Upper lobe of left lung (tissue), 6 donors: Measurements from ENCODE around the gene PAPSS1. TPM values are rescaled to one million over a fixed set of nuclear protein-coding genes. Genes with fewer than 3 reads are reported as not detected.

Experiments used
- ATAC-seq, 2 donors: fragments of 200-7000 bp; cut with Tn5 transposase; one replicate each; pipeline ENCODE4 v1.9.1; 2022; ENCODE audit warnings: mild to moderate bottlenecking in 2 of 2, moderate library complexity in 2 of 2; ENCODE audit not compliant: low FRiP score in 2 of 2
- DNase-seq, 2 donors: peaks; one replicate each; pipeline ENCODE4 v3.0.0-alpha.2; 2019 to 2020
- H3K27ac ChIP-seq, 4 donors: fragments of 200-600 bp; sonication (generic); one replicate each; pipeline ENCODE4 v1.5.1; 2016 to 2019
- H3K27me3 ChIP-seq, 4 donors: fragments of 200-600 bp; sonication (generic); one replicate each; pipeline ENCODE4 v1.5.1; 2017 to 2019
- H3K36me3 ChIP-seq, 4 donors: fragments of 200-600 bp; sonication (generic); one replicate each; pipeline ENCODE4 v1.5.1; 2016 to 2019
- H3K4me1 ChIP-seq, 4 donors: fragments of 200-600 bp; sonication (generic); one replicate each; pipeline ENCODE4 v1.5.1; 2018 to 2019
- H3K4me3 ChIP-seq, 4 donors: fragments of 200-600 bp; sonication (generic); one replicate each; pipeline ENCODE4 v1.5.1; 2017 to 2019; ENCODE audit warnings: mild to moderate bottlenecking in 2 of 4, moderate library complexity in 1 of 4
- H3K9me3 ChIP-seq, 4 donors: fragments of 200-600 bp; sonication (generic); one replicate each; pipeline ENCODE4 v1.5.1; 2018 to 2019
- EP300 ChIP-seq, 4 donors: sonication (generic); formaldehyde crosslinking; IDR thresholded peaks; one replicate each; pipeline ENCODE4 v1.5.1; 2017; ENCODE audit warnings: antibody characterized with exemption in 4 of 4, control low read depth in 2 of 4
- POLR2A ChIP-seq, 4 donors: fragments of 450-650 bp; IDR thresholded peaks; one replicate each; pipeline ENCODE4 v1.5.1; 2016 to 2017; ENCODE audit warnings: antibody characterized with exemption in 4 of 4, mild to moderate bottlenecking in 2 of 4
- POLR2AphosphoS5 ChIP-seq, 2 donors: sonication (generic); formaldehyde crosslinking; IDR thresholded peaks; one replicate each; pipeline ENCODE4 v1.5.1; 2017; ENCODE audit warnings: antibody characterized with exemption in 2 of 2
- WGBS, 2 donors: methylation state at CpG; one replicate each; pipeline ENCODE4 v1.1.5; 2017 to 2018; 5-methylcytosine and 5-hydroxymethylcytosine counted together
- total RNA-seq, 6 donors: library from RNA; depleted of rRNA in 4 of 6; stranded (reverse); fragments of >200 nt in 4 of 6; gene quantifications; one replicate each; pipeline versions ENCODE4 v1.1.0 to v1.2.1, GENCODE V29; 2016 to 2021
- TF ChIP-seq, protein P1 (sequence below), 6 experiments: fragments of 450-650 bp in 4 of 6; fragments of 200-600 bp in 2 of 6; sonication (generic) in 2 of 6; IDR thresholded peaks; one replicate each; pipeline ENCODE4 v1.5.1; 2016 to 2019; ENCODE audit warnings: antibody characterized with exemption in 6 of 6
- donor health status: DM: no; HTN: no; CAD: no; lungs with moderate emphysema.
- donor health status: DM: no; HTN: yes; CAD: no; lungs with severe emphysema.

Gene PAPSS1
- total RNA-seq, 6 donors from 2014 or later: 23.7 to 84.9 (median 55.4) TPM

DNA sequence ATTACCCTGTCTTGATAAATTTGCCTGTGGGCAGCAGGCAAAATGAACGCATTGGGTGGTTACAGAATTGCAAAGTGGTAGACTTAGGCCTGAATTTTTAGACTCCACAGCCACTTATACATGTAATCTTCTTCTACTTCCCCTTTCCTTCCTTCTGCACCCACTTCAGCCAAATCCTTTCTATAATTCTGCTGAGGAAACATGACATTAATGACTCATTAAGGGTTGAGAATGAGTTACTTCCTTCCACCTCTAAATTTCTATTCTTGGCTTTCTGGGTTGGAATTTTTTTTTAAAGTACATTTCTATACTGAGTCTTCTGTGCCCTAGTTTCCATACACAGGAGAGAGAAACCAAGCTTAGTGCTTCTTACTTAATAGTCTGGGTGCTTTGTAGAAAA lies 10.1 kb downstream of the PAPSS1 start:
- ATAC-seq (peak in 1 of 2 donors; percentile 76), DNase-seq (no peak)
- Histone ChIP-seq H3K9me3 (peaks cover 10 to 23% (median 18%) of the 10 kb centered on the region in 4 donors), H3K27ac (no peak overlapping the region), H3K27me3 (no peaks in the 10 kb centered on the region), H3K36me3 (no peaks in the 10 kb centered on the region), H3K4me3 (no peak overlapping the region), H3K4me1 (peaks cover 0 to 8% (median 4%) of the 10 kb centered on the region in 4 donors)
- TF ChIP-seq, protein P1, sequence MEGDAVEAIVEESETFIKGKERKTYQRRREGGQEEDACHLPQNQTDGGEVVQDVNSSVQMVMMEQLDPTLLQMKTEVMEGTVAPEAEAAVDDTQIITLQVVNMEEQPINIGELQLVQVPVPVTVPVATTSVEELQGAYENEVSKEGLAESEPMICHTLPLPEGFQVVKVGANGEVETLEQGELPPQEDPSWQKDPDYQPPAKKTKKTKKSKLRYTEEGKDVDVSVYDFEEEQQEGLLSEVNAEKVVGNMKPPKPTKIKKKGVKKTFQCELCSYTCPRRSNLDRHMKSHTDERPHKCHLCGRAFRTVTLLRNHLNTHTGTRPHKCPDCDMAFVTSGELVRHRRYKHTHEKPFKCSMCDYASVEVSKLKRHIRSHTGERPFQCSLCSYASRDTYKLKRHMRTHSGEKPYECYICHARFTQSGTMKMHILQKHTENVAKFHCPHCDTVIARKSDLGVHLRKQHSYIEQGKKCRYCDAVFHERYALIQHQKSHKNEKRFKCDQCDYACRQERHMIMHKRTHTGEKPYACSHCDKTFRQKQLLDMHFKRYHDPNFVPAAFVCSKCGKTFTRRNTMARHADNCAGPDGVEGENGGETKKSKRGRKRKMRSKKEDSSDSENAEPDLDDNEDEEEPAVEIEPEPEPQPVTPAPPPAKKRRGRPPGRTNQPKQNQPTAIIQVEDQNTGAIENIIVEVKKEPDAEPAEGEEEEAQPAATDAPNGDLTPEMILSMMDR (IDR thresholded peaks at IDR 0.05): no peak
- TF ChIP-seq EP300 (IDR thresholded peaks at IDR 0.05): no peak
- no peak for TF ChIP-seq POLR2AphosphoS5 (IDR thresholded peaks at IDR 0.05)
- TF ChIP-seq POLR2A (IDR thresholded peaks at IDR 0.05): no peak
- WGBS, 2 donors: 67 to 84% methylated on average over 1 of the region's 1 CpG

DNA sequence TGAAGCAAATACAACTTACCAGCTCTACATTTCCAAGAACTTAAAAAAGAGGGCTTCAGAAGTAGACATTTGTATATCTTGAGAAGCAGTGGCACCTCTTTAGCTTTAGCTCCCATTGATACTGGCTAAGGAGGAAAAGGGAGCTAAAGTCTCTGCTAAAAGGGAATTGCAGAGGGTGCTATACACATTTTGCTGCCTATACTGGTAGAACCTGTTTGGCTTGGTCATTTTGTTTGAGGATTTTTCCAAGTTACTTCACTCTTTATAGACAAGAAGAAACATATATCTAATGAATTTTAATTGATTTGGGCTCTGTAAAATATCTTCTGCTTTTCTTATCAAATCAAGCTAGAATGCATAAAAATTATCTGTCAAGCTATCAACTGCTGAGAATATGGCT lies 11.8 kb downstream of the PAPSS1 start:
- ATAC-seq (no peak), DNase-seq (no peak)
- Histone ChIP-seq H3K27me3 (no peaks in the 10 kb centered on the region), H3K4me3 (no peak overlapping the region), H3K4me1 (peaks cover 0 to 8% (median 4%) of the 10 kb centered on the region in 4 donors), H3K36me3 (no peaks in the 10 kb centered on the region), H3K9me3 (peaks cover 10 to 28% (median 19%) of the 10 kb centered on the region in 4 donors), H3K27ac (no peak overlapping the region)
- no peak for TF ChIP-seq POLR2AphosphoS5 (IDR thresholded peaks at IDR 0.05)
- TF ChIP-seq EP300 (IDR thresholded peaks at IDR 0.05): no peak
- TF ChIP-seq, protein P1 (IDR thresholded peaks at IDR 0.05): no peak
- no peak for TF ChIP-seq POLR2A (IDR thresholded peaks at IDR 0.05)

DNA sequence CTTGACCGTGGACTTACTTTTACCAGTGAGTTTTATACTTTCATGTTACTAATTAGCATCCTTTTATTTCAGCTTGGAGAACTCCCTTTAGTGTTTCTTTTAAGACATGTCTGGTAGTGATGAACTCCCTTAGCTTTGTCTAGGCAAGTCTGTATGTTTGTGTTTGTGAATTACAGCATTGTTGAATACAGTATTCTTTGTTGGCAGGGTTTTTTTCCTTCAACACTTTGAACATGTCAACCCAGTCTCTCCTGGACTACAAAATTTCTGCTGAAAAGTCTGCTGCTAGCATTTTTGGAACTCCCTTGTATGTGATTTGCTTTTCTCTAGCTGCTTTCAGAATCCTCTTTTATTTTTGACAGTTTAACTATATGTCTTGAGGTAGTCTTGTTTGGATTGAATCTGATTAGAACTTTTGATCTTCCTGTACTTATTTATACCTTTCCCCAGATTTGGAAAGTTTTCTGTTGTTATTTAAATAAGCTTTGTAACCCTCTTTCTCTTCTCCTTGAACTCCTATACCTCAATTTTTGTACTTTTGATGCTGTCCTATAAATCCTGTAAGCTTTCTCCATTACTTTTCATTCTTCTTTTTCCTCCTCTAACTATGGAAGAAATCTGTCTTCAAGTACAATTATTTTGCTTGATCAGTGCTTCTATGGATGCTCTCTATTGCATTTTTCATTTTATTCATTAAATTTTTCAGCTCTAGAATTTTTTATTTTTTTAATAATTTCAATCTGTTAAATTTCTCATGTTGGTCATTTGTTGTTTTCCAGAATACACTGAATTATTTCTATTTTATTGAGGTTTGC lies 14.1 kb downstream of the PAPSS1 start:
- Histone ChIP-seq H3K4me1 (peaks cover 0 to 8% (median 4%) of the 10 kb centered on the region in 4 donors), H3K9me3 (peaks cover 10 to 28% (median 19%) of the 10 kb centered on the region in 4 donors)

DNA sequence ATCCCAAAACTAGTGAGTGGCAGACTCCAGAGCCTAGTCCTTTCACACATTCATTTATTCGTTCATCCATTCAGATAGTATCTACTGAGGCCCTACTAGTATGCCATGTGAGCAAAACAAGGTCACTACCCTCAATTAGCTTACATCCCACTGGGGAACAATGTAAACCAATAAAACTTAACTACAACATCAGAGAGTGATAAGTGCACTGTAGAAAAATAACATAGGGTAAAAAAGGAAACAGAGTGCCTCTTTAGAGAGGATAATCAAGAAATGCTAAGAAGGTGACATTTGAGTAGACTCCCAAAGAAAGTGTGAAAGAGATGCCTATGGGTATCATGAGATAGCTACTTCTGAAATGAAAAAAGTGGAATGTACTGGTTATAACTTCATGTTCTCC lies 18.5 kb downstream of the PAPSS1 start:
- Histone ChIP-seq H3K4me3 (no peak overlapping the region), H3K36me3 (peaks cover 0 to 19% (median 7%) of the 10 kb centered on the region in 4 donors), H3K27ac (no peak overlapping the region), H3K9me3 (peaks cover 8 to 21% (median 14%) of the 10 kb centered on the region in 4 donors), H3K4me1 (no peaks in the 10 kb centered on the region), H3K27me3 (no peaks in the 10 kb centered on the region)
- no peak for DNase-seq
- WGBS, 2 donors: 92 to 100% methylated on average over 1 of the region's 1 CpG
- TF ChIP-seq POLR2AphosphoS5 (IDR thresholded peaks at IDR 0.05) (no peak), EP300 (IDR thresholded peaks at IDR 0.05) (no peak), POLR2A (IDR thresholded peaks at IDR 0.05) (no peak)
- TF ChIP-seq, protein P1 (IDR thresholded peaks at IDR 0.05): no peak
- ATAC-seq: no peak

More for the DNA sequence above, 14.1 kb downstream of the PAPSS1 start:
- DNase-seq: no peak
- TF ChIP-seq EP300 (IDR thresholded peaks at IDR 0.05) (no peak), POLR2AphosphoS5 (IDR thresholded peaks at IDR 0.05) (no peak), POLR2A (IDR thresholded peaks at IDR 0.05) (no peak)
- TF ChIP-seq, protein P1 (IDR thresholded peaks at IDR 0.05): no peak
- ATAC-seq: no peak
- H3K27ac ChIP-seq: no peak overlapping the region
- no peak overlapping the region for H3K4me3 ChIP-seq
- H3K27me3 ChIP-seq: no peaks in the 10 kb centered on the region
- 94 to 100% methylated on average over 1 of the region's 1 CpG for WGBS, 2 donors
- peaks cover 0 to 3% (median under 1%) of the 10 kb centered on the region in 4 donors for H3K36me3 ChIP-seq
